Suprapubic skin (tissue), 4 donors: ENCODE data around the gene MEF2B. TPM values are rescaled to one million over a fixed set of nuclear protein-coding genes. Genes with fewer than 3 reads are reported as not detected.

Source experiments
- DNase-seq, 2 donors: peaks; one replicate each; pipeline ENCODE4 v3.0.0-alpha.2; 2019; ENCODE audit warnings: low spot score in 2 of 2
- H3K27ac ChIP-seq: fragments of 200-600 bp; sonication (generic); one replicate; pipeline ENCODE4 v1.5.1; 2019
- H3K27me3 ChIP-seq: fragments of 200-600 bp; sonication (generic); one replicate; pipeline ENCODE4 v1.5.1; 2019
- H3K36me3 ChIP-seq: fragments of 200-600 bp; sonication (generic); one replicate; pipeline ENCODE4 v1.5.1; 2019
- H3K4me1 ChIP-seq: fragments of 200-600 bp; sonication (generic); one replicate; pipeline ENCODE4 v1.5.1; 2019
- H3K4me3 ChIP-seq: fragments of 200-600 bp; sonication (generic); one replicate; pipeline ENCODE4 v1.5.1; 2019; ENCODE audit warnings: mild to moderate bottlenecking
- H3K9me3 ChIP-seq: fragments of 200-600 bp; sonication (generic); one replicate; pipeline ENCODE4 v1.5.1; 2019
- CTCF ChIP-seq, 2 donors: fragments of 200-600 bp in 1 of 2; fragments of 450-650 bp in 1 of 2; sonication (generic) in 1 of 2; IDR thresholded peaks; one replicate each; pipeline ENCODE4 v1.5.1; 2016 to 2019; ENCODE audit warnings: antibody characterized with exemption in 2 of 2, mild to moderate bottlenecking in 1 of 2, moderate library complexity in 1 of 2
- EP300 ChIP-seq: sonication (generic); formaldehyde crosslinking; IDR thresholded peaks from one replicate; pipeline ENCODE4 v1.6.1; 2017; ENCODE audit warnings: antibody characterized with exemption
- POLR2A ChIP-seq, 2 donors: fragments of 450-650 bp; IDR thresholded peaks; one replicate each; pipeline ENCODE4 v1.6.1; 2017; ENCODE audit warnings: antibody characterized with exemption in 2 of 2, mild to moderate bottlenecking in 2 of 2, moderate library complexity in 2 of 2
- POLR2AphosphoS5 ChIP-seq, 3 donors: sonication (generic); formaldehyde crosslinking; IDR thresholded peaks; one replicate each; pipeline ENCODE4 v1.6.1; 2017; ENCODE audit warnings: antibody characterized with exemption in 3 of 3
- WGBS: methylation state at CpG from one replicate; pipeline ENCODE4 v1.1.5; 2018; 5-methylcytosine and 5-hydroxymethylcytosine counted together
- total RNA-seq, 4 donors: library from RNA; depleted of rRNA; stranded (reverse); fragments of >200 nt; gene quantifications; one replicate each; pipeline ENCODE4 v1.1.0, GENCODE V29; 2016

Gene MEF2B
- total RNA-seq, 4 donors from 2014 or later: 0.68 to 1.8 (median 0.73) TPM; not detected in 1

- no peaks in the 10 kb centered on the region for H3K27me3 ChIP-seq
- no peaks in the 10 kb centered on the region for H3K9me3 ChIP-seq
- H3K4me1 ChIP-seq: no peaks in the 10 kb centered on the region
- TF ChIP-seq POLR2A (IDR thresholded peaks at IDR 0.05) (no peak), POLR2AphosphoS5 (IDR thresholded peaks at IDR 0.05) (no peak), CTCF (IDR thresholded peaks at IDR 0.05) (no peak), EP300 (no peak)
- DNase-seq: no peak
- H3K36me3 ChIP-seq: peaks cover 22% of the 10 kb centered on the region
- 90% methylated on average over 18 of the region's 18 CpGs for WGBS
- no peak overlapping the region for H3K4me3 ChIP-seq
- no peak overlapping the region for H3K27ac ChIP-seq
These were observed 71.1 kb downstream of the MEF2B start for GRCh38 chr19:19098703-19099632.

- H3K4me1 ChIP-seq: no peaks in the 10 kb centered on the region
- H3K4me3 ChIP-seq: no peak overlapping the region
- H3K27me3 ChIP-seq: no peaks in the 10 kb centered on the region
- no peak overlapping the region for H3K27ac ChIP-seq
- 82% methylated on average over 9 of the region's 9 CpGs for WGBS
- H3K36me3 ChIP-seq: peaks cover 22% of the 10 kb centered on the region
- DNase-seq: no peak
- no peaks in the 10 kb centered on the region for H3K9me3 ChIP-seq
- TF ChIP-seq POLR2AphosphoS5 (IDR thresholded peaks at IDR 0.05): no peak
- no peak for TF ChIP-seq POLR2A (IDR thresholded peaks at IDR 0.05)
- no peak for TF ChIP-seq CTCF (IDR thresholded peaks at IDR 0.05)
- no peak for TF ChIP-seq EP300
These were observed 71.9 kb downstream of the MEF2B start for GRCh38 chr19:19098084-19098702.

- no peaks in the 10 kb centered on the region for H3K27me3 ChIP-seq
- TF ChIP-seq EP300 (no peak), POLR2AphosphoS5 (IDR thresholded peaks at IDR 0.05) (no peak), POLR2A (IDR thresholded peaks at IDR 0.05) (no peak), CTCF (IDR thresholded peaks at IDR 0.05) (no peak)
- no peaks in the 10 kb centered on the region for H3K4me1 ChIP-seq
- peaks cover 22% of the 10 kb centered on the region for H3K36me3 ChIP-seq
- no peak overlapping the region for H3K4me3 ChIP-seq
- DNase-seq: no peak
- H3K9me3 ChIP-seq: no peaks in the 10 kb centered on the region
- WGBS: 93% methylated on average over 22 of the region's 24 CpGs
- no peak overlapping the region for H3K27ac ChIP-seq
These were observed 73.1 kb downstream of the MEF2B start for GRCh38 chr19:19096641-19097627.

GRCh38 chr19:19095691-19096090, 74.4 kb downstream of the MEF2B start:
- no peaks in the 10 kb centered on the region for H3K9me3 ChIP-seq
- WGBS: 77% methylated on average over 11 of the region's 11 CpGs
- TF ChIP-seq CTCF (IDR thresholded peaks at IDR 0.05) (no peak), POLR2A (IDR thresholded peaks at IDR 0.05) (no peak), POLR2AphosphoS5 (IDR thresholded peaks at IDR 0.05) (no peak), EP300 (no peak)
- H3K4me3 ChIP-seq: no peak overlapping the region
- H3K36me3 ChIP-seq: peaks cover 12% of the 10 kb centered on the region
- DNase-seq: no peak
- no peaks in the 10 kb centered on the region for H3K27me3 ChIP-seq
- H3K4me1 ChIP-seq: no peaks in the 10 kb centered on the region
- no peak overlapping the region for H3K27ac ChIP-seq

Other genes with a start within 250 kb of the MEF2B start
- 10 to 100 TPM; 22.9 to 32.9 (median 27.7) TPM for gene HOMER3, start 229.0 kb downstream of the MEF2B start, total RNA-seq
- 10 to 100 TPM; 32.1 to 58.7 (median 38.7) TPM for gene SUGP2, start 136.7 kb downstream of the MEF2B start, total RNA-seq
- 10 to 100 TPM; 14.4 to 34.9 (median 26.0) TPM for gene ARMC6, start 136.7 kb downstream of the MEF2B start, total RNA-seq
- 10 to 100 TPM in 3 of 4 donors, 1 to 10 TPM in 1; 4.9 to 14.6 (median 10.6) TPM for gene SLC25A42, start 106.3 kb downstream of the MEF2B start, total RNA-seq
- 10 to 100 TPM; 23.4 to 31.8 (median 27.9) TPM for gene TMEM161A, start 31.8 kb downstream of the MEF2B start, total RNA-seq
- gene BORCS8, start 21.9 kb upstream of the MEF2B start, total RNA-seq: 10 to 100 TPM in 3 of 4 donors, 1 to 10 TPM in 1; 6.9 to 33.9 (median 17.9) TPM
- 10 to 100 TPM; 37.9 to 47.6 (median 45.7) TPM for gene RFXANK, start 22.0 kb upstream of the MEF2B start, total RNA-seq
- gene NR2C2AP, start 33.2 kb upstream of the MEF2B start, total RNA-seq: 10 to 100 TPM; 16.6 to 30.9 (median 24.9) TPM
- not detected for gene NCAN, start 41.7 kb upstream of the MEF2B start, total RNA-seq
- under 1 TPM in 1 of 4 donors, not detected in 3; 0.42 TPM for gene TM6SF2, start 103.0 kb upstream of the MEF2B start, total RNA-seq
- gene SUGP1, start 150.2 kb upstream of the MEF2B start, total RNA-seq: 10 to 100 TPM; 23.1 to 64.8 (median 31.3) TPM
- 100 to 1,000 TPM in 1 of 4 donors, 10 to 100 TPM in 3; 59.5 to 220 (median 77.6) TPM for gene MAU2, start 150.6 kb upstream of the MEF2B start, total RNA-seq
- 10 to 100 TPM; 83.1 to 88.8 (median 86.4) TPM for gene GATAD2A, start 235.4 kb upstream of the MEF2B start, total RNA-seq